ENCODE measurements around the gene PPAN.
A peak's percentile ranks its signal among the peaks of the same experiment; 100 is the strongest.

The PPAN gene

DNA sequence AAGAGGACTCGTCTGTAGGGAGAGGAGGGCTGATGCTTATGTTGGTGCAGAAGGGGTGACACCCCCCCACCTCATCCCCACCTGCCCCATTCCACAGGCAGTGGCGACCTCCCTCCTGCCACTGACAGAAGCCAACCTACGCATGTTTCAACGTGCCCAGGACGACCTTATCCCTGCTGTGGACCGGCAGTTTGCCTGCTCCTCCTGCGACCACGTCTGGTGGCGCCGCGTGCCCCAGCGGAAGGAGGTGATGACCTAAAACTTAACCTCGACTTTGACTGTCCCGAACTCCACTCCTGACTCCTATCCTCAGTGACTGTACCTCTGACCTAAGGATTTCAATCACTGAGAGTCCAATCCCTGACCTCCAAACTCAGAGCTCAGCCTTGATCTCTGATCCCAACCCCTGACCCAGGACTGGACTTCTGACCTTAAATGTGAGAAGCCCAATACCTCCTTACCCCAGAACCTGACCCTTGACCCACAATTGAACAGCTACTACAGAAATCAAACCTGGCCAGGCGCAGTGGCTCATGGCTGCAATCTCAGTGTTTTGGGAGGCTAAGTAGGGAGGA lies 16.3 kb upstream of the PPAN start:
- Histone ChIP-seq H3K9me3 (replicated peaks in 1 of 11) (no peaks in the 10 kb centered on the region), H4K20me1 (peaks cover 0 to 17% (median 0%) of the 10 kb centered on the region in 11 experiments; a peak in 4 of 22 replicates), H3K4me2 (no peak overlapping the region), H3K4me3 (no peak overlapping the region), H3K36me3 (peaks cover 19 to 52% (median 39%) of the 10 kb centered on the region in 11 experiments; a peak in 21 of 22 replicates), H3K27me3 (no peaks in the 10 kb centered on the region), H3K9ac (0 out of 22 replicates have a peak overlapping the region, but pooled peaks of 1 of the 11 experiments have one; percentile 3), H3K27ac (no peak overlapping the region; a peak in 1 of 22 replicates), H3K4me1 (peaks cover 7 to 34% (median 24%) of the 10 kb centered on the region in 10 experiments)
- no peak for TF ChIP-seq Cebpa-rat (IDR thresholded peaks at IDR 0.05)

DNA sequence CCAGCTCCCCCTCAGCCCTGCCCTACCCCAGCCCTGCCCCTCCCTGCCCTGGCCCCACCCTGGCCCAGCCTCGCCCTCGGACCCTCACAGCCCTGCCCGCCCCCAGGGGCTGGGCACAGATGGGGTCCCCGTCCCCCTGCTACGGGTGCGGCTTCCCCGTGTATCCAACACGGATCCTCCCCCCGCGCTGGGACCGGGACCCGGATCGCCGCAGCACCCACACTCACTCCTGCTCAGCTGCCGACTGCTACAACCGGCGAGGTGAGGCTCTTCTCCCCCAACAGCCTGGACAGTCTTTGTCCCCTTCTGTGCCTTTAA lies 14.8 kb upstream of the PPAN start:
- H3K4me1 ChIP-seq, result peaks cover 16 to 37% (median 29%) of the 10 kb centered on the region in 10 experiments
- H3K9ac ChIP-seq, result peak overlapping the region in 4 of 11 experiments; percentile 19 to 46 (median 32); a peak in 3 of 22 replicates
- peak overlapping the region in 5 of 11 experiments; percentile 6 to 48 (median 30); a peak in 5 of 22 replicates for H3K27ac ChIP-seq
- peaks cover 19 to 52% (median 39%) of the 10 kb centered on the region in 11 experiments; a peak in 21 of 22 replicates for H3K36me3 ChIP-seq
- peaks cover 0 to 17% (median 0%) of the 10 kb centered on the region in 11 experiments; a peak in 4 of 22 replicates for H4K20me1 ChIP-seq
- H3K27me3 ChIP-seq, result no peaks in the 10 kb centered on the region
- H3K4me3 ChIP-seq, result no peak overlapping the region
- H3K4me2 ChIP-seq, result peak overlapping the region in 8 of 11 experiments; percentile 35 to 79 (median 60); a peak in 12 of 22 replicates
- TF ChIP-seq Cebpa-rat (IDR thresholded peaks at IDR 0.05), result no peak
- H3K9me3 ChIP-seq (replicated peaks in 1 of 11), result no peaks in the 10 kb centered on the region

DNA sequence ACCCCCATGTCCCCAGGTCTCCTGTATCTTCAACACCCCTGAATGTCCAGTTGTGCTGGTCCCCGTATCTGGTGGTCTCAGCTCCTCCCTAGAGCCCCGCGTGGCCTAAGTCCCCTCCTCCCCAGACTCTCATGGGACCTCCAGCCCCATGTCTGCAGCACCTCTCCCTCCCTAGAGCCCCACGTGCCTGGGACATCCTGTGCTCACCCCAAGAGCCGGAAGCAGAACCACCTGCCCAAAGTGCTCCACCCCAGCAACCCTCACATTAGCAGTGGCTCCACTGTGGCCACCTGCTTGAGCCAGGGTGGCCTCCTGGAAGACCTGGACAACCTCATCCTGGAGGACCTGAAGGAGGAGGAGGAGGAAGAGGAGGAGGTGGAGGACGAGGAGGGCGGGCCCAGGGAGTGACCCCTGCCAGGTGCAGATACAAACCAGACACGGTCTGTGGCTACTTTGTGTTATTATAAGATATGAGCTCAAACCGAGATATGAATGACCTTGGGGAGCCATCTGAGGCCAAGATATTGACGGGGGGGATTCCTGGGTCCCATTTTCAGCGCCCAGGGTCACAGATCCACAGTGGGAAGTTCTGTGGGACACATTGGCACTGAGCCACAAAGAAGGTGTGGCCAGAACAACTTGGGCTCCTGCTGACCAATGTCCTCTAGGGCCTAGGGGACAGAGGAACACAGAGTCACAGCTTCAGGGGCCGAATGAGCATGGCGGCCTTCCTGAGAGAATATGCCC lies 14.1 kb upstream of the PPAN start:
- TF ChIP-seq Cebpa-rat (IDR thresholded peaks at IDR 0.05), result no peak
- peak overlapping the region in 4 of 11 experiments; percentile 19 to 46 (median 32); a peak in 3 of 22 replicates for H3K9ac ChIP-seq
- H3K36me3 ChIP-seq, result peaks cover 19 to 52% (median 39%) of the 10 kb centered on the region in 11 experiments; a peak in 21 of 22 replicates
- peaks cover 21 to 37% (median 33%) of the 10 kb centered on the region in 10 experiments for H3K4me1 ChIP-seq
- no peaks in the 10 kb centered on the region for H3K27me3 ChIP-seq
- H4K20me1 ChIP-seq, result peaks cover 0 to 17% (median 0%) of the 10 kb centered on the region in 11 experiments; a peak in 4 of 22 replicates
- H3K4me2 ChIP-seq, result peak overlapping the region in 8 of 11 experiments; percentile 35 to 79 (median 60); a peak in 14 of 22 replicates
- no peaks in the 10 kb centered on the region for H3K9me3 ChIP-seq (replicated peaks in 1 of 11)
- H3K4me3 ChIP-seq, result no peak overlapping the region
- H3K27ac ChIP-seq, result peak overlapping the region in 6 of 11 experiments; percentile 6 to 48 (median 26); a peak in 8 of 22 replicates

DNA sequence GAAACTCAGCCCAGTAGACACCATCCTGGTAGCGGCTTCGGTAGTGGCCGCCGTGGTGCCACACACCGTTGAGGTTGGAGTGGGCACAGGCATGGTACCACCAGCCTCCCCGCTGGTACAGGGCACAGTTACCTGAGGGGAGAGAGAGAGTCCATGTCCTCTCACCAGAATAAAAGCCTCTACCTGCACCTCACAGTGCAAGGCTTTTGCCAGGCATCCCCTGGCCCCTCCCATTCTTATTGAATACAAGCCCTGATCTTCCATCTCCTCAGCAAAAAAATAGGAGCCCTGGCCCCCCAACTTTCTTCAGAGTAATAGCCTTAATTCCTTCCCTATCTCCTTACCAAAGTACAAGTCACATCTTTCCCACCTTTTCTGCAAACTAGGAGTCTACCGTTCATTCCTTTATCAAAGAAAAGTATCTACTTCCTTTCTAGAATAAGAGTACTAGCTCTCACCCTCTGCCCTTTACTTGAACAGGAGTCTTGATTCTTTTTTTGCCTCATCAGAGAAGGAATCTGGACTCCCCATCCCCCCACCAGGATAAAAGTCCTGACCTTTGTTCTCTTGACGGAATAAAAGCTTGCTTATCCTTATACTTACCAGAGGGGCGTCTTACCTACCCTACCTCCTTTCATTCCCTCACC lies 13.4 kb upstream of the PPAN start:
- Histone ChIP-seq H3K4me3 (no peak overlapping the region), H3K27me3 (no peaks in the 10 kb centered on the region), H3K36me3 (peaks cover 19 to 52% (median 39%) of the 10 kb centered on the region in 11 experiments; a peak in 21 of 22 replicates), H4K20me1 (peaks cover 0 to 17% (median 0%) of the 10 kb centered on the region in 11 experiments; a peak in 3 of 22 replicates), H3K9me3 (replicated peaks in 1 of 11) (no peaks in the 10 kb centered on the region), H3K4me1 (peaks cover 19 to 38% (median 33%) of the 10 kb centered on the region in 10 experiments), H3K27ac (peak overlapping the region in 2 of 11 experiments; percentile 13 to 48; a peak in 1 of 22 replicates), H3K9ac (no peak overlapping the region), H3K4me2 (peak overlapping the region in 3 of 11 experiments; percentile 60 to 79 (median 68); a peak in 4 of 22 replicates)
- TF ChIP-seq Cebpa-rat (IDR thresholded peaks at IDR 0.05), result no peak

DNA sequence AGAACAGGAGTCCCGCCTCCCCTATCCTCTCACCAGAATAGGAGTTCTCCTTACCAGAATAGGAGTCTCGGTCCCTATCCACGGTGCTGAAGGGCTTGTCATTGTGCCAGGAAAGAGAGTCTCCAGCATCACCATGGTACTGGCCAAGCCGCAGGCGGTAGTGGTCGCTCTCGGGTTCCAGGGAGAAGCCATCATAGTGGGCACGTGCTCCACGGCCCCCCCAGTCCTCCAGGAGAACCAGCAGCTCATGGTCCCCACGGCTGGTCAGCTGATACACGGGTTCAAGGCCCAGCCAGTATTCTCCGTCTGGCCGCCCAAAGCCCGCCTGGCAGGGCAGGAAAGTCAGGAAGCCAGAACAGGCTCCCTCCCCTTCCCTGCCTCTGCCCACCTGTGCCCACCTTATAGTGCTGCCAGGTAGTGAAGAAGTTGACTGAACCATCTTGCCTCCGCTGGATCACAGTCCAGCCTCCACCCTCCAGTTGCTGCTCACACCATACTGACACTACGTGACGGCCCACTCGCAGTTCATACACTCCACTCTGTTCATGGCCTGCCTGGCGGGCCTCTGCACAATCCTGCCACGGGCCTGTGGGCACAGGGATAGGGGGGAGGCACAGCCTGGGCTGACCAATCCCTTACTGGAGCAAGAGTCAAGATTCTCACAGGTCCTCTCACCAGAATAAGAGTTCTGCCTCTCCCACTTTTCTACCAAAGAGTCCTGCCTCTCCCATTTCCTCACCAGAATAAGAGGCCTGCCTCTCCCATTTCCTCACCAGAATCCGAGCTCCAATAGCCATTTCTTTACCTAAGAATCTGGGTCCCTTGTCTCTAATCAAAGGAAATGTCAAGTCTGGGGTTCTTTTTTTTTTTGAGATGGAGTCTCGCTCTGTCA lies 12.6 kb upstream of the PPAN start:
- no peak for TF ChIP-seq Cebpa-rat (IDR thresholded peaks at IDR 0.05)
- Histone ChIP-seq H3K36me3 (peaks cover 19 to 52% (median 39%) of the 10 kb centered on the region in 11 experiments; a peak in 21 of 22 replicates), H3K4me3 (no peak overlapping the region), H3K27ac (no peak overlapping the region), H4K20me1 (peaks cover 0 to 17% (median 0%) of the 10 kb centered on the region in 11 experiments; a peak in 3 of 22 replicates), H3K9me3 (replicated peaks in 1 of 11) (no peaks in the 10 kb centered on the region), H3K9ac (no peak overlapping the region), H3K4me1 (peaks cover 26 to 43% (median 33%) of the 10 kb centered on the region in 10 experiments), H3K4me2 (no peak overlapping the region), H3K27me3 (no peaks in the 10 kb centered on the region)

DNA sequence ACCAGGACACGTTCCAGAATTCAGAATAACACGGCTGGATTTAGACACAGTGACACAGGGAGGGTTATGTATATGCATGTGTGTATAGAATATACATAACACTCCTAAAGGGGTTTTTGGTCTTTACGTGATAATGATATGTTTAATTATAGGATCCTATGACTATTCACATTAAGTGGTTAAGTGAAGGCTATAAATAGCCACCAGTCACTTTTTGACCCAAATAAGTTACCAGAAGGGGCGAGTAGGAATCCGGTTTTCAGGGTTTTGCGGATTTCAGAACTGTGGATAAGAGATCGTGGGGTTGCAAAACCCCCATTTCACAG lies 10.6 kb upstream of the PPAN start:
- Histone ChIP-seq H3K9ac (peak overlapping the region in 1 of 11 experiments; percentile 53; a peak in 1 of 22 replicates), H4K20me1 (peaks cover 0 to 13% (median 0%) of the 10 kb centered on the region in 11 experiments; a peak in 2 of 22 replicates), H3K4me1 (peaks cover 33 to 56% (median 41%) of the 10 kb centered on the region in 10 experiments), H3K36me3 (peaks cover 9 to 33% (median 24%) of the 10 kb centered on the region in 11 experiments; a peak in 21 of 22 replicates), H3K4me2 (peak overlapping the region; percentile 53 to 97 (median 70)), H3K27me3 (no peaks in the 10 kb centered on the region), H3K27ac (no peak overlapping the region; a peak in 2 of 22 replicates), H3K4me3 (peak overlapping the region in 3 of 10 experiments; percentile 6 to 43 (median 27); a peak in 2 of 20 replicates), H3K9me3 (replicated peaks in 1 of 11) (no peaks in the 10 kb centered on the region)
- TF ChIP-seq Cebpa-rat (IDR thresholded peaks at IDR 0.05), result no peak

DNA sequence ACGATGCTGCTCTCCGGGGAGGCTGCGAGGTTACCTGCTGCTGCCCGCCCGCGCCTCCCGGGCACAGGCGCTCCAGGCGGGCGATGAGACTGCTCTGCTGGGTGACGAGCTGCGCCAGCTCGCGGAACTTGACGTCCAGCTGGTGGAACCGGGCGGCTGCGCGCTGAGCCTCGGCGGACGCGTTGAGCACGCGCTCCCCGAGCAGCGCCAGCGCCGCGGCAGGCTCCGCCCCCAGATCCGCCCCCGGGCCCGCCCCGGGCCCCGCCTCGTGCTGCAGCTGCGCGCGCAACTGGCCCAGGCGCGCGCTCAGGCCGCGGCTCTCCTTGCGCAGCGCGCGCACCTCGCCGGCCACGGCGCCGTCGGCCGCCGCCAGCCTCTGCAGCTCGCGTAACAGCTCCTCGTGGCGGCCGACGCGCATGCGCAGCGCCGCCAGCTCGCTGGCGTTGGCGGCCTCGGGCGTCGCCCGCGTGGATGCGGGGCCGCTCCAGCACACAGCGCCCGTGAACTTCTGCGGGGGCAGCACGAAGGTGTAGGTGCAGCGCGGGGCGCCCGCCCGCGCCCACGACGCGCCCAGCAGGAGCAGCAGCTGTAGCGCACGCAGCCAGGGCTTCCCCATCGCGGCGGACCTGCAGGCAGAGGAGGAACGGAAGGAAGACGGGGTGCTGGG lies 10.1 kb upstream of the PPAN start:
- Histone ChIP-seq H3K4me3 (peak overlapping the region; percentile 38 to 68 (median 54); a peak in 18 of 20 replicates), H3K27ac (peak overlapping the region; percentile 39 to 91 (median 88); a peak in 20 of 22 replicates), H3K4me2 (peak overlapping the region; percentile 92 to 98 (median 93)), H4K20me1 (peaks cover 0 to 13% (median 0%) of the 10 kb centered on the region in 11 experiments; a peak in 2 of 22 replicates), H3K4me1 (peaks cover 38 to 61% (median 45%) of the 10 kb centered on the region in 10 experiments), H3K36me3 (peaks cover 9 to 28% (median 24%) of the 10 kb centered on the region in 11 experiments; a peak in 21 of 22 replicates), H3K9me3 (replicated peaks in 1 of 11) (no peaks in the 10 kb centered on the region), H3K27me3 (no peaks in the 10 kb centered on the region), H3K9ac (peak overlapping the region; percentile 71 to 86 (median 82); a peak in 21 of 22 replicates)
- no peak for TF ChIP-seq Cebpa-rat (IDR thresholded peaks at IDR 0.05)

All from BLaER1 treated with 17β-estradiol and CSF1 and Interleukin-3, amounts not matched to agents 10 nM and 100 nM (cell line).